Left colon (tissue), 2 donors: ENCODE measurements around the gene TP53INP2. TPM values are rescaled to one million over a fixed set of nuclear protein-coding genes. Genes with fewer than 3 reads are reported as not detected.
"Not testable (repeated sequence)": the region's sequence is repeated elsewhere in the genome, so short reads cannot be mapped to it uniquely, and the experiment has no call there.

Experiments
- ATAC-seq: fragments of 200-7000 bp; cut with Tn5 transposase; one replicate; pipeline ENCODE4 v1.9.1; 2020; ENCODE audit warnings: mild to moderate bottlenecking, moderate library complexity
- DNase-seq, 2 donors: peaks; one replicate each; pipeline ENCODE4 v3.0.0-alpha.2; 2020
- intact Hi-C, 2 donors: fragments of 100-400 bp; cut with DNase I in 1 of 2; cut with micrococcal nuclease in 1 of 2; formaldehyde crosslinking; loops; one replicate each; pipeline versions ENCODE4 v1.11.2 to v1.14.0; 2022; cut with DNase I, micrococcal nuclease
- long read RNA-seq: library from polyadenylated mRNA; unstranded; transcript quantifications from one replicate; pipeline ENCODE4 v2.0.0, GENCODE V29; 2021
- total RNA-seq, 2 donors: library from RNA; stranded (reverse); fragmentation: NEBNext Ultra II Directional; extraction: Animal tissue kit (Norgen Biotek cat#: 25700); gene quantifications; one replicate each; pipeline ENCODE4 v1.2.1, GENCODE V29; 2021
- donor health status: DM: no; HTN: no; CAD: no.
- donor health status: DM: yes; HTN: yes; CAD: no.

The TP53INP2 gene
- 100 to 1,000 TPM in 1 of 2 donors, 10 to 100 TPM in 1; 72.9 to 111 TPM for total RNA-seq
- long read RNA-seq, partial matches to known transcripts, result 0 of 31 reads
- long read RNA-seq, other reads (novel, unspliced or antisense), result 31 of 31 reads

GRCh38 chr20:34704177-34705007 lies at the start of gene TP53INP2:
TP53INP2 (plus strand) TSS chr20:34704344; CDS start chr20:34708740, 4,396 bp downstream.
- peak; percentile 96 to 97 for DNase-seq
- ATAC-seq, result peak; percentile 71
- intact Hi-C loops, result no loop called here

- ATAC-seq, DNase-seq, intact Hi-C loops: not testable (repeated sequence)
These were observed 45.5 kb upstream of the TP53INP2 start for GRCh38 chr20:34658654-34659053.

- intact Hi-C loops, ATAC-seq, DNase-seq: not testable (repeated sequence)
These were observed 42.3 kb upstream of the TP53INP2 start for GRCh38 chr20:34661811-34662210.

GRCh38 chr20:34663213-34663943 lies 40.8 kb upstream of the TP53INP2 start:
- DNase-seq (no peak), ATAC-seq (no peak)
- intact Hi-C loops, result no loop called here

- ATAC-seq, DNase-seq, intact Hi-C loops: not testable (repeated sequence)
These were observed 39.4 kb upstream of the TP53INP2 start for GRCh38 chr20:34664751-34665150.

GRCh38 chr20:34669094-34669493 lies 35.0 kb upstream of the TP53INP2 start:
- DNase-seq (no peak), ATAC-seq (no peak)
- intact Hi-C loops, result no loop called here

GRCh38 chr20:34673412-34673811 lies 30.7 kb upstream of the TP53INP2 start:
- intact Hi-C loops, result no loop called here
- DNase-seq (no peak), ATAC-seq (no peak)

GRCh38 chr20:34675561-34675960 lies 28.6 kb upstream of the TP53INP2 start:
- DNase-seq, result no peak
- ATAC-seq, result no peak
- intact Hi-C loops, result no loop called here

- peak; percentile 2 for ATAC-seq
- intact Hi-C loops, result no loop called here
These were observed 28.0 kb upstream of the TP53INP2 start for GRCh38 chr20:34675993-34676641.

GRCh38 chr20:34676642-34677373 lies 27.3 kb upstream of the TP53INP2 start, which contains the start of gene PIGU:
PIGU (minus strand) TSS chr20:34677092; CDS start chr20:34677085, 7 bp downstream.
- DNase-seq, result peak; percentile 95 to 97
- intact Hi-C loops, result no loop called here
- peak; percentile 97 for ATAC-seq

More at GRCh38 chr20:34675993-34676641, 28.0 kb upstream of the TP53INP2 start:
- no peak for DNase-seq

GRCh38 chr20:34680586-34681175 lies 23.5 kb upstream of the TP53INP2 start:
- DNase-seq (no peak), ATAC-seq (no peak)
- intact Hi-C loops, result no loop called here

GRCh38 chr20:34683667-34684066 lies 20.5 kb upstream of the TP53INP2 start:
- intact Hi-C loops, result no loop called here
- ATAC-seq (no peak), DNase-seq (no peak)

GRCh38 chr20:34689486-34689885 lies 14.7 kb upstream of the TP53INP2 start:
- DNase-seq (no peak), ATAC-seq (peak; percentile 77)
- intact Hi-C loops, result no loop called here

- ATAC-seq (no peak), DNase-seq (no peak)
- intact Hi-C loops, result no loop called here
These were observed 12.3 kb upstream of the TP53INP2 start for GRCh38 chr20:34691838-34692237.

- DNase-seq (no peak), ATAC-seq (peak; percentile 60)
These were observed 10.7 kb upstream of the TP53INP2 start for GRCh38 chr20:34693414-34693813.

GRCh38 chr20:34701405-34702085 lies 2.6 kb upstream of the TP53INP2 start:
- intact Hi-C loops, result no loop called here
- ATAC-seq, result no peak
- DNase-seq, result no peak

More at GRCh38 chr20:34693414-34693813, 10.7 kb upstream of the TP53INP2 start:
- intact Hi-C loops, result no loop called here

GRCh38 chr20:34703061-34703423 lies 1.1 kb upstream of the TP53INP2 start:
- intact Hi-C loops, result no loop called here
- no peak for ATAC-seq

More at GRCh38 chr20:34703061-34703423, 1.1 kb upstream of the TP53INP2 start:
- no peak for DNase-seq
